GM18861 (cell line): ENCODE data around the gene RAB20.
"Not testable (repeated sequence)": the region's sequence is repeated elsewhere in the genome, so short reads cannot be mapped to it uniquely, and the experiment has no call there.

Experiments used
- ATAC-seq: cut with Tn5 transposase; IDR thresholded peaks from one replicate; pipeline ENCODE4 v1.9.1; 2021; ENCODE audit not compliant: unreplicated experiment

Gene RAB20

GRCh38 chr13:110511509-110512181 lies 49.9 kb downstream of the RAB20 start:
- no peak for ATAC-seq

- no peak for ATAC-seq
These were observed 51.3 kb downstream of the RAB20 start for GRCh38 chr13:110509971-110510786.

GRCh38 chr13:110509478-110509926 lies 52.0 kb downstream of the RAB20 start:
- no peak for ATAC-seq

DNA sequence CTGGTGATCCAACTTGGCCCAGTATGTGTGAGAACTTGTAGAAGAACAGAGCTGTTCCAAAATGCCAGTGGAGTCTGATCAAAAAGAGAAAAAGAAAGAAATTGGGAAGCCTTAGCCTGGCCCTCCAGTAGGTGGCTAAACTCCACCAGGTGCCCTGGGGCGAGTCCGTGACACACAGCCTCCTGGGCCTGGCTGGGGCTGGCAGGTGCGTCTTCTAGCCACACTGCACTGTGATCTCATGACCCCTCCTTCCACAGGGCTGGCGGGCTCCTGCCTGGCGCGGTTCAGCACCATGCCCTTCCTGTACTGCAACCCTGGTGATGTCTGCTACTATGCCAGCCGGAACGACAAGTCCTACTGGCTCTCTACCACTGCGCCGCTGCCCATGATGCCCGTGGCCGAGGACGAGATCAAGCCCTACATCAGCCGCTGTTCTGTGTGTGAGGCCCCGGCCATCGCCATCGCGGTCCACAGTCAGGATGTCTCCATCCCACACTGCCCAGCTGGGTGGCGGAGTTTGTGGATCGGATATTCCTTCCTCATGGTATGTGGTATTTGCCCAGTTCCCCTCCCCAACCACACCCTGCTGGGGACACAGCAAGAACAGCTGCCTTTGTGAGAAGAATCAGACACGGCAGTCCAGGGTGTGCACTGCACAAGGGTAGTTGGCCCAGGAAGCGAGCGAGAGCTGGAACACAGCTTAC lies 53.7 kb downstream of the RAB20 start:
- ATAC-seq: no peak

GRCh38 chr13:110506859-110507566 lies 54.5 kb downstream of the RAB20 start:
- ATAC-seq: no peak

- ATAC-seq: no peak
These were observed 55.1 kb downstream of the RAB20 start for GRCh38 chr13:110506396-110506795.

DNA sequence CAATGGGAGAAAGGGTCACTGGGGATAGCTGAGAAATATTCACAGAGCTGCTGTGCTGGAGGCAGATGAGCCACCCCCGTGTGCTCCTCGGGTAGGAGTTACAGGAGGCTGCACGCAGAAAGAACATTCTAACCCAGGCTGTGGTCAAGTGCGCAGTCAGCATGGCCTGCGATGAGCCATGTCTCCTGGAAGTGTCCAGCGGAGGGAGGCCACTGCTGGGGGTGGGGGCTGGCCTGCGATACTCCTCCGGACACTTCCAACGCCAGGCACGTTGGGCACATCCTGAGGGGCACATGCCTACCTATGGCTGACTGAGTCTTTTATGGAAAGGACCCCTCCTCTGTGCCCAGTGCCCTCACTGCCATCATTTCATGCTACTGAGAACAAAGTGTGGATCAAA lies 55.9 kb downstream of the RAB20 start:
- no peak for ATAC-seq

GRCh38 chr13:110503979-110504499 lies 57.5 kb downstream of the RAB20 start:
- no peak for ATAC-seq

GRCh38 chr13:110503037-110503901 lies 58.3 kb downstream of the RAB20 start:
- ATAC-seq: peak; percentile 46

- no peak for ATAC-seq
These were observed 60.3 kb downstream of the RAB20 start for GRCh38 chr13:110501188-110501587.

DNA sequence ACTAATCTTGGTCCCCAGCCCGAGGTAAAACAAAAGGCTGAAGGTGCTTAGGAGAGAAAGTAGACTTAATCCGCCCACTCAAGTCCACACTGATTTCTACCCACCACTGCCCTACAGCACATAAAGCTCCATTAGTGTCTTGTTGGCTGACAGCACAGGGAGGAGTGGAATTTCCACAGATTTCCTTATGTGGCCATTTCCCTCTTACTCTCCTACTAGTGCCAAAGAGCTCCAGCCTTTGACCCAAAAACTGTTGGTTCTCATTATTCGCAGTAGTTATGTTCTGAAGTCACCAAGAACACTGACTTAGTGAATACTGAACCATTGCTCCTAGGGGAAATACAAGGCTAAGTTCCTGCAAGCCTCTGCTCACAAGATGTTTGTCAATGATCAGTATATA lies 61.2 kb downstream of the RAB20 start:
- no peak for ATAC-seq

GRCh38 chr13:110499621-110500281 lies 61.8 kb downstream of the RAB20 start:
- no peak for ATAC-seq

DNA sequence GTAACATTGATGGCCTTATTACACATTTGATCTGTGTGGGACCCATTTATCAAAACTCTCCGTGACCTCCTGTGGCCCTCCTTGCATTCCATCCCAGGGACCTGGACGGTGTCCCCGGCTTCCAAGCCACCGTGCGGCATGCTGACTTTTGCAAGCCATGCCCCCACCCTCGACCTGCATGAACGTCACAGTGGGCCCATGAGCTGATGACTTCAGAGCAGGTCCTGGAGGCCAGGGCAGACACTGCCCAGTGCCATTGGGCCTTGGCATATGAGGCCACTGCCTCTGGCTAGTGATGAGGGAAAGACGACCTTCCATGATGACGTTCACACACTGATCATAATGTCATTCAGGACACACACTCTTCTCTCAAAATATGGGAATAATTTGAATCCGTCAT lies 62.8 kb downstream of the RAB20 start:
- no peak for ATAC-seq

GRCh38 chr13:110498327-110498726 lies 63.2 kb downstream of the RAB20 start:
- no peak for ATAC-seq

DNA sequence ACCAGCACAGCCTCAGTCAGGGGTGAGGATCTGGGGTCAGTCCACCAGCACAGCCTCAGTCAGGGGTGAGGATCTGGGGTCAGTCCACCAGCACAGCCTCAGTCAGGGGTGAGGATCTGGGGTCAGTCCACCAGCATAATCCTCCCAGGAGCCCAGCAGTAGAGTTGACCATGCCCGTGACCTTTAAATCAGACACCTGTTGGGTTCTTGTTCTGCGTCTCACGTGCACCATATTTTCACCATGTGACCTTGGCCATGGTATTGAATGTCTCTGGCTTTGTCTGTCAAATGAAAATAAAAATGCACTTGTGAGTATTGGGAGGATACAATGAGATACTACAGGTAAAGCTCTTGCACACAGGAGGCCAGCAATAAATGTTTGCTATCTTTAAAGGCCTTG lies 63.6 kb downstream of the RAB20 start:
- not testable (repeated sequence) for ATAC-seq

GRCh38 chr13:110497003-110497402 lies 64.5 kb downstream of the RAB20 start:
- no peak for ATAC-seq

GRCh38 chr13:110496281-110496680 lies 65.2 kb downstream of the RAB20 start:
- ATAC-seq: no peak

GRCh38 chr13:110495881-110496280 lies 65.6 kb downstream of the RAB20 start:
- no peak for ATAC-seq

DNA sequence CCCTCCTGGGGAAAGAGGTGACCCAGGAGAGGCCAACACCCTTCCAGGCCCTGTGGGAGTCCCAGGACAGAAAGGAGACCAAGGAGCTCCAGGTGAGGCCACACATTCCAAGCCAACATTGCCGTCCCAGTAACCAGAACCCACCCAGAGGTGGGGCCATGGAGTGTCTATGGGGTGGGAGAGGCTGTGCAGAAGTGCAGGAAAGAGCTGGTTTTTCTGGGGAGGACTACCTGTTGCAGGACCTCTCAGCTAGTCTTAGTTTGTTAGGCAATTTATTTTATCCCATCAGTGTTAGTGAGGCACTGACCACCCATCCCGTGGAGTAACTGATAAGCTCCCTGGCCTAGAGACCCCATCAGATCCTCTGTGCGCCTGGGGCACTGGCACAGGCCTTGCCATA lies 66.1 kb downstream of the RAB20 start:
- ATAC-seq: no peak
